GM13976 (cell line): ENCODE results near the gene CDK17.
"Not testable (repeated sequence)": the region's sequence is repeated elsewhere in the genome, so short reads cannot be mapped to it uniquely, and the experiment has no call there.

ENCODE experiments used
- DNase-seq: peaks from one replicate; pipeline ENCODE4 v3.0.0; 2012; ENCODE audit warnings: low spot score
- in situ Hi-C: fragments of 300-500 bp; cut with MboI; formaldehyde crosslinking; loops from one replicate; pipeline ENCODE4 v1.12.0; 2022; ENCODE audit warnings: low sequenced_read_pairs, mixed read lengths, inconsistent platforms; ENCODE audit not compliant: unreplicated experiment
- TF ChIP-seq, protein P1 (sequence below): IDR thresholded peaks from 2 replicates; pipeline ENCODE4 v1.5.1; 2012; ENCODE audit warnings: borderline replicate concordance, mild to moderate bottlenecking; ENCODE audit not compliant: insufficient read depth; ENCODE audit errors: extremely low read depth, missing control alignments, control extremely low read depth

CDK17 gene

DNA sequence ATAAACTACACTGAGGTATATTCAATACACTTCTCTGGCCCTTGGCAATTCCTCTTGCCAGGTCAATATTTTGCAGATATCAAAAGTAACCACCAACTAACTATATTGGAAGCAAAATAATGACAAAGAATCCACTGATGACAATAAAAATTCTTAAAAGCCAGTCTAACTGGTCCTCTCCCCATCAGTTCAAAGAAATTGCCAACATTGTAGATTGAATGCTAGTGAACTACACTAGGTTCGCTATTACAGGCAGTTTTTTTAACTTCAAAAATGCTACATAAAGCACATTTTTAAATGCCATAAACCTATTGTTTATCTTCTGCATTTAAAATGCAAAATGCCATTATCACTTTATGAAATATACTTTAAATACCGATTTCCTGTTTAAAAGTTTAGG lies 4.0 kb downstream of the CDK17 start:
- in situ Hi-C loops = no loop called here
- DNase-seq = no peak
- TF ChIP-seq, protein P1, sequence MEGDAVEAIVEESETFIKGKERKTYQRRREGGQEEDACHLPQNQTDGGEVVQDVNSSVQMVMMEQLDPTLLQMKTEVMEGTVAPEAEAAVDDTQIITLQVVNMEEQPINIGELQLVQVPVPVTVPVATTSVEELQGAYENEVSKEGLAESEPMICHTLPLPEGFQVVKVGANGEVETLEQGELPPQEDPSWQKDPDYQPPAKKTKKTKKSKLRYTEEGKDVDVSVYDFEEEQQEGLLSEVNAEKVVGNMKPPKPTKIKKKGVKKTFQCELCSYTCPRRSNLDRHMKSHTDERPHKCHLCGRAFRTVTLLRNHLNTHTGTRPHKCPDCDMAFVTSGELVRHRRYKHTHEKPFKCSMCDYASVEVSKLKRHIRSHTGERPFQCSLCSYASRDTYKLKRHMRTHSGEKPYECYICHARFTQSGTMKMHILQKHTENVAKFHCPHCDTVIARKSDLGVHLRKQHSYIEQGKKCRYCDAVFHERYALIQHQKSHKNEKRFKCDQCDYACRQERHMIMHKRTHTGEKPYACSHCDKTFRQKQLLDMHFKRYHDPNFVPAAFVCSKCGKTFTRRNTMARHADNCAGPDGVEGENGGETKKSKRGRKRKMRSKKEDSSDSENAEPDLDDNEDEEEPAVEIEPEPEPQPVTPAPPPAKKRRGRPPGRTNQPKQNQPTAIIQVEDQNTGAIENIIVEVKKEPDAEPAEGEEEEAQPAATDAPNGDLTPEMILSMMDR = no peak

DNA sequence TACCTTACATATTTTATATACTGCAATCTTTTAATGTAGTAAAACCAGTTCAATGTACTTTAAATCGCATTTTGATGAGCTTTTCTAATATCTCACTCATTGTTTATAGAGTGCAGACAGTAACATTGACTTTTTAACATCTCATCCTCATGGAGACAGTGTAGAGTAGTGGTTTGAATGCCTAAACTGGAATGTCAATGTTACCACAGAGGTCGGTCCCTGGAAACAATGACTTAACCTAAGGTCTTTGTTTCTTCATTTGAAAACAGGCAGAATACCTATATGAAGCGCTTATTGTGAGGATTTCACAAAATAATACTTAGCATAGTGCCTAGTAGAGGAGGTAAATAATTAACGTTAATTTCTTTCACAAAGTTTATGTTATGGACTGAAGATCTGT lies 5.0 kb downstream of the CDK17 start:
- in situ Hi-C loops = no loop called here
- TF ChIP-seq, protein P1 = no peak
- DNase-seq = no peak

DNA sequence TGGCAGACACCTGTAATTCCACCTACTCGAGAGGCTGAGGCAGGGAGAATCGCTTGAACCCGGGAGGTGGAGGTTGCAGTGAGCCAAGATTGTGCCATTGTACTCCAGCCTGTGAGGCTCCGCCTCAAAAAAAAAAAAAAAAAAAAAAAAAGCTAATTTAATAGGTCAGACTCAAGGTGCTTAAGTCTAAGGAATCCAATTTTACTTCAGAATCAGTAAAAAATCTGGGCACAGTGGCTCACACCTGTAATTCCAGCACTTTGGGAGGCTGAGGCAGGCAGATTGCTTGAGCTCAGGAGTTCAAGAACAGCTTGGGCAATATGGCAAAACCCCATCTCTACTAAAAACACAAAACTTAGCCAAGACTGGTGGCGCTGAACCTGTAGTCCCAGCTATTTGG lies 7.0 kb downstream of the CDK17 start:
- in situ Hi-C loops, DNase-seq: not testable (repeated sequence)

DNA sequence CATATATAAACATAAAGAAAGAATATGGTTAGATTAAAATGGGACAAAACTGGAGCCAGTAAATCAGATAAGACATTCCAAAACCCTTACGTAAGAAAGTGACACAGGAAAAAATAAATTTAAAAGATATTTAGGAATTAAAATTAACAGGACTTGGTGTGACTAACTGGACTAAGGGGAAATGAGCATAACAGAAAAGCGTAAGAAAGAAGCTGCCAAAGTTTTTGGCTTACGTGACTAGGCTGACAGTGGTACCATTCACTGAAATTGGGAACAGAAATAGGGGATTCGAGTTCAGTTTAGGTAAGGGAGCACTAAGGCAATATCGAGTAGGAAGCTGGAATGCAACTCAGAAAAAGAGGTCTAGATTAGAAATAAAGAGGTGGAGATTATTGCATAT lies 7.8 kb downstream of the CDK17 start:
- DNase-seq = no peak
- in situ Hi-C loops = no loop called here
- TF ChIP-seq, protein P1 = no peak

DNA sequence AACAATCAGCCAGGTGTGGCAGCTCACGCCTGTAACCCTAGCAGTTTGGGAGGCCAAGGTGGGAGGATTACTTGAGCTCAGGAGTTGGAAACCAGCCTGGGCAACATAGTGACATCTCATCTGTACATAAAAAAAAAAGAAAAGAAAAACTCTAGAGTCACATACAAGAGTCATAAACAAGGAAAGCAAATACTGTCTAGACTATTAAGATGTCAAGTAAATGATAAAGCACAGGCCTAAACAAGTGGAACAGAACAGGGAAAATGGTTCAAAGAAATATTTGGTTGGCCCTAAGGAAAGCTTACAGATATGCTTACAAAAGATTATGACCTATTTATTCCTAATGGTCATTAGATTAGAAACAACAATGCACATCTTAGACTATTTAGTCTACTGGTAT lies 12.3 kb downstream of the CDK17 start:
- no peak for DNase-seq
- TF ChIP-seq, protein P1 = no peak
- in situ Hi-C loops = no loop called here

DNA sequence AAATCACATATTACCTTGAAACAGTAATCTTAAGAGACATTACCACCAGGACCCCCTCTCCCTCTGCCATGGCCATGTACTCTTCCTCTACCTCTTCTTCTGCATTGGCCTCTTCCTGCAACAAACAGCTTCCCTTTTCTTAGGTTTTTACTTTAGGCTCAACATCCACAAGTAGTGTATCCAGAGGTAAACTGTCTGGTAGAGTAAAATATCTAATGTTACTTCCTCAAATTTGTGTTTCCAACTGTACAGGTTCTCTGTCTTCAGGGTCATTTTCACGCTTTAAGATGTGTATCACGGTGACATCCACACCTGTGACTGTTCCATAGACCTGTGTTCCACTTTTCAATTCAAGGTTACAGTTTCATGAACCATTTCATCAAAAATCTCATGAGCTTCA lies 13.4 kb downstream of the CDK17 start:
- no peak for DNase-seq
- in situ Hi-C loops = no loop called here
- TF ChIP-seq, protein P1 = no peak

DNA sequence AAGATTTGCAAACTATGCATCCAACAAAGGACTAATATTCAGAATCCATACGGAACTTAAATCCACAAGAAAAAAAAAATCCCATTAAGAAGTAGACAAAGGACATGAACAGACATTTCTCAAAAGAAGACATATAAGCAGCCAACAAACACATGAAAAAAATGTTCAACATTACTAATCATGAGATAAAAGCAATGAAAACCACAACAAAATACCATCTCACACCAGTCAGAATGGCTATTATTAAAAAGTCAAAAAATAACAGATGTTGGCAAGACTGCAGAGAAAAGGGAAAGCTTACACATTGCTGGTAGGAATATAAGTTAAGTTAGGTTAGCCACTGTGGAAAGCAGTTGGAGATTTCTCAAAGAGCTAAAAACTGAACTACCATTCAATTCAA lies 16.2 kb downstream of the CDK17 start:
- TF ChIP-seq, protein P1 = no peak
- in situ Hi-C loops = no loop called here
- no peak for DNase-seq
